Measurements from ENCODE around the gene UBAC2.
"Not testable (repeated sequence)": the region's sequence is repeated elsewhere in the genome, so short reads cannot be mapped to it uniquely, and the experiment has no call there.

The UBAC2 gene

DNA sequence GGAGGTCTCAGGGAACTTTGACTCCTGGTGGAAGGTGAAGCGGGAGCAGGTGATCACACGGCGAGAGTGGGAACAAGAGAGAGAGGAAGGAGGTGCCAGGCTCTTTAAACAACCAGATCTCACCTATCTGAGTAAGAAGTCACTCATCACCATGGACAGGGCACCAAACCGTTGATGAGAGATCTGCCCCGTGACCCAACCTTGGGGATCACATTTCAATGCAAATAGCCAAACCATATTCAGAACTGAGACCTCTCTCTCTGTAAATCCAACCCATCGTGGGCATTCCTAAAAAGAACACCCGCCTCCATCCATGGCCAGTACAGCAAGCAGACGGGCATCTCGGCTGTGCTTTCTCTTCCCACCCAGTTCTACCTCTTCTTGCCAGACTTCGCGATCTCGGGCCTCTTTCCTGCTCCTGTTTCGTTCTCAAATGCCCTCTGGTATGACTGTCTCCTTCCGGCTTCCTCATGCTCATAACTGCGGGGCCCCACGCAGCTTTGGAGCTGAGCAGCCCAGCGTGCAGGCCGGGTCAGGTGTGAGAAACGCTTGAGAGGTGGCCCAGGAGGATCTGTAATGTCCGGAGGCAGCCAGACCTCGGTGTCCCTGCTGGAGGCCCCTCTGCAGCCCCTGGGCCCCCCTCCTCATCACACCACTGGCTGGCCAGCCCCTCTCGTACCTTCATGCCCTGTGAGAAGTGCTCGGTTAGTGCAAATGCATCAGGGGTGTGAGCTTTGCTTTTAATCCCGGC lies 203.5 kb downstream of the UBAC2 start:
- DNase-seq = no peak

DNA sequence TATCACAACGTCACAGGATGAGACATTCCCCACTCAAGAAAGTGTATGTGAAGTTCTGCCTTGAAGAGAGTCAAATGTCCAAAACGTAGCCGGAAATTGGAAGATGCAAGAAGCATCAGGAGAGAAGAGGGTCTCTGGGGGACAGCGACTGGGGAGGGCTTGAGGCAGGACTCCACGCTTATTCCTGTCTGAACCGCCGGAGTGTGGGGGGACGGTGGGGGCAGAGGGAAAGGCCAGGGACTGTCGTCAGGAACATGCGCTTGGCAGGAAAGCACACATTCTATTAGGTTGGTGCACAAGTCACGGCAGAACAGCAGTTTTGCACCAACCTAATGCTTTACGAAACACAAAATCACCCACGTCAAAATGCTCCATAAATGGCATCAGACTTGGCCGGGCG lies 205.3 kb downstream of the UBAC2 start:
- no peak for DNase-seq

DNA sequence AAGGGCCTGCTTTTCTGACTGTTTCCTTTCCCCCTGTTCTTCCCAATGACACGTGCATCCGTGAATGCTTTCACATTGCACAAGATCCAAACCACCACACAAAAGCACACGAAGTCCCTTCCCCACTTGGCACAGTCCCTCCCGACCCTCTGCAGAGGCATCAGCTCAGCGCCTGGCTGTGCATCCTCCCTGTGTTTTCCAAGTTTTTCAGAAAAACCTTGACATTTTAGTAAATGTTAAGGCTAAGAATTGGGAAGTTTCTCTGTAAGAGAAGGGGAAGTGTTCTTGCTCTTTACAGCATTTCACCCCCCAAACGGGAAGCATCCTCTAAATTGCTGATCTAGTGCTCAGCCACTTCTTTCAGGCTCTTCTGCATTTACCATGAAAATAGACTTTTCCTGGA lies 206.1 kb downstream of the UBAC2 start:
- DNase-seq = no peak

DNA sequence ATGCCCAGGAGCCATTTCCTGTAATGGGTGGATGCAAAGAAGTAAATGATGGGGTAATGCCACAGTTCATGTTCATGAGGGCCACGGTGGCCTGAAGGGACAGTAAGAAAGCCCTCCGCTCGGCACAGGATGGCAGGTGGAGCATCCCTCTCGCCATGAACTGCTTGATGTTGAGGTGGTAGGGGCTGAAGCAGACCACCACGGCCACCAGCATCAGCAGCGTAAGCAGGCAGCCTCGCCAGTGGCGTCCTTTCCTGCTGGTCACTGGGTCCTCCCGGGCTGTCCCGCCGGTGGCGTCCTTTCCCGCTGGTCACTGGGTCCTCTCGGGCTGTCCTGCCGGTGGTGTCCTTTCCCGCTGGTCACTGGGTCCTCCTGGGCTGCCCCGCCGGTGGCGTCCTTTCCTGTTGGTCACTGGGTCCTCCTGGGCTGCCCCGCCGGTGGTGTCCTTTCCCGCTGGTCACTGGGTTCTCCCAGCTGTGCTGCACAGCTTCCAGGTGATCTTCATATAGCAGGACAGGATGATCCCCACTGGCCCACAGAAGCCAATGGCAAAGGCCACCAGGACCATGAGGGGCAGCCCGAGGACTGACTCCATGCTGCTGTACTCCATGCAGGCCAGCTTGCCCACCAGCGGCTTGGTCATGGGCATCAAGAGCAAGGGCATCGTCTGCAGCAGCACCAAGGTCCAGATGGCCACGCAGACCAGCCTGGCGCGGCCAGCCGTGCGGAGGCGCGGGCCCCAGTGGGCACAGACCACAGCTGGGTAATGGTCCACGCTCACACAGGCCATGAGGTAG lies 207.4 kb downstream of the UBAC2 start:
- no peak for DNase-seq

DNA sequence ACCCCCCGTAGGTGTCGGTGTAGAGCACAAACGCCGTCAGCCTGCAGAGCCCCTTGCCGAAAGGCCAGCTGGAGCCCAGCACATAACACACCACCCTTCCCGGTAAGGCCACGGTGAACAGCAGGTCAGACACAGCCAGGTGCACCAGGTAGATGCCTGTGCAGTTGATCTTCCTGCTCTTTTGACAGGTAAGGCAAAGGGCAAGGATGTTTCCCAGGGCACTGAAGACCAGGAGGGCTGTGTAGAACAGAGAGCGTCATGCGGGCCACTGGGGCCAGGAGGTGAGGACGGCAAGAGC lies 208.0 kb downstream of the UBAC2 start:
- no peak for DNase-seq

DNA sequence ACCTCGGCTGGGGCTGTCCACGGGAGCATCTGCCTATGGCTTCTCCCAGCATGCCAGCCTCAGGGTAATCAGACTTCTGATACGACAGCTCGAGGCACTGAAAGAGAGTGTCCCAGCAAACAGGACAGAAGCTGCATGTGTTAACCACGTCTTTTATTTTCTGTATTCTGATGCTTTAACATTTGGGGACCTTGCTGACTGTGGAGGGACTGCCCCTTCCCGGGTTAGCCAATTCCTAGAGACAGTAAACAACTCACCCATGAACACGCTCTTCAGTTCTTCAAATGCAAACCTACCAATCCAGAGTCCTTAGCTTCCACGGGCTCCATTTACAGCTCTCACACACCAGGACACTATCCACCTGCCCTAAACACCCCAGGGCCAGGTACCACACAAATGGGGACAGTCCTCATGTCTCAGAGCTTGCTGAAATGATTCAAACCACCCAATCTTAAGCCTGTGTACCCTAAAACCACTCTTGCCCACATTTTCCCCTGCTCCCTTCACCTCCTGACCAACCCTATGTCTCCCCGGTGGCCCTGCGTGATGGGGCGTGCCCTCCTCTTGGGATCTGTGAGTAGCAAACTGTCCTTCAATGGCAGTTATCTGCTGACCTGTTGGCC lies 208.9 kb downstream of the UBAC2 start:
- not testable (repeated sequence) for DNase-seq

DNA sequence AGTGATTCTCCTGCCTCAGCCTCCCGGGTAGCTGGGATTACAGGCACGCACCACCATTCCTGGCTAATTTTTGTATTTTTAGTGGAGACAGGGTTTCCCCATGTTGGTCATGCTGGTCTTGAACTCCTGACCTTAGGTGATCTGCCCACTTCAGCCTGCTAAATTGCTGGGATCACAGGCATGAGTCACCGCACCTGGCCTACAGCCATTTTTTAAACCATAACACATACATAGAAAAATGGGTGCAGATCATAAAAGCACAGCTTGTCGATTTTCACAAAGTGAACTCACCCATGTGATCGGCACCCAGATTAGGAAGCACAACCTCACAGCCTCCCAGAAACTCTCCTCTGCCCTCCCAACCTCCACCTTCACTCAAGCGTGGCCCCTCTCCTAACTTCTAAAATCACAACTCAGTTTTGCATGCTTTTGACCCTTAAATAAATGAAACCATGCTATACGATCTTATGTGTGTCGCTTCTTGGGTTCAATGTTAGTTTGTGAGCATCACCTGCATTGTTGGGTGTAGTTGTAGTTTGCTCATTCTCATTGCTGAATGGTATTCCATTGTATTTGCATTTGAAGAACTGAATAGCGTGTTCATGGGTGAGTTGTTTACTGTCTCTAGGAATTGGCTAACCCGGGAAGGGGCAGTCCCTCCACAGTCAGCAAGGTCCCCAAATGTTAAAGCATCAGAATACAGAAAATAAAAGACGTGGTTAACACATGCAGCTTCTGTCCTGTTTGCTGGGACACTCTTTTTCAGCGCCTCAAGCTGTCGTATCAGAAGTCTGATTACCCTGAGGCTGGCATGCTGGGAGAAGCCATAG lies 210.2 kb downstream of the UBAC2 start:
- not testable (repeated sequence) for DNase-seq

DNA sequence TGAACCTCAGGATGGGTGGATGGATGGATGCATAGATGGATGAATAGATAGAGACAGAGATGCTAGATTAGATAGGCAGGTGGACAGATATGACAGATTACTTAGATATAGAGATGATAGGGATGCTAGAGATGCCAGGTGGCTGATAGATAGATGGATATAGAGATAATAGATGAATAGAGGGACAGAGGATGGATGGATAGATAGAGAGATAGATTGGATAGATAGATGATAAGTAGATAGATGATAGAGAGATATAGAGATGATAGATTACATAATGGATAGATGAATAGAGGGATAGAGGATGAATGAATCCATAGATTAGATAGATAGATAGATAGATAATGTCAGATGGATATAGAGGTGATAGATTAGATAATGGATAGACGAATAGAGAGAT lies 212.2 kb downstream of the UBAC2 start:
- no peak for DNase-seq

DNA sequence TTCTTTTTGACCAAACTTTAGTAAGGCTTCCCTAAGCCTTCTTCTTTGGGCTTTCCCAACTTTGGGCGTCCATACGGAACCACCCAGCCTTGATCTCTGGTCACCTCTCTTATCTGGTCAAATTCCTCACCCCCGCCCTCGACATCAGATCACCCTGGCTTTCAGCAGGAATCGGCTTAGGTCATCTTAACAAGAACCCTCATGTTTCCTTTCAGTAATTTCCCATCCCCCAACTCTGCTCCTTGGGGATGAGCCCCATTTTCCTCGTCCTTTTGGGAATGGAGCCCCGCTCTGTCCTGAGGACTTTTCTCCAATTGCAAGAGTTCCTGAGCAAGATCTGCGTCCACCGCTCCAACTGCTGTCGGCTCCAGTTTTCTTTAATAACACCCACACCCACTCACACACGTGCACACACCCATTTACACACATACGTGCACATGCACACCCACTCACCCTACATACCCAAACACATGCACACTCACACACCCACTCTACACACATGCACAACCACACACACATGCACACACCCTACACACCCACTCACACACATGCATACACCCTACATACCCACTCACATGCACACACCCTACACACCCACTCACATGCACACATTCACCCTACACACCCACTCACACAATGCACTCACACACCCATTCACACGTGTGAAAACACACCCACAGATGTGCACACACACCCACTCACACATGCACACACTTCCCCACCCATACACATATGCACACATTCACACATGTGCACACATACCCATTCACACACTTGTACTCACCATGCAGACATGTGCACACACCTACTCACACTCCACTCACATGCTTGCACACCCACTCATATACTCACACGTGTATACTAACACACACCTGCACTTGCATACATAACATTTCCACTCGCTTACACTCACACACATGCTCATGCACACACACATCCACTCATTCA lies 213.7 kb downstream of the UBAC2 start:
- no peak for DNase-seq

DNA sequence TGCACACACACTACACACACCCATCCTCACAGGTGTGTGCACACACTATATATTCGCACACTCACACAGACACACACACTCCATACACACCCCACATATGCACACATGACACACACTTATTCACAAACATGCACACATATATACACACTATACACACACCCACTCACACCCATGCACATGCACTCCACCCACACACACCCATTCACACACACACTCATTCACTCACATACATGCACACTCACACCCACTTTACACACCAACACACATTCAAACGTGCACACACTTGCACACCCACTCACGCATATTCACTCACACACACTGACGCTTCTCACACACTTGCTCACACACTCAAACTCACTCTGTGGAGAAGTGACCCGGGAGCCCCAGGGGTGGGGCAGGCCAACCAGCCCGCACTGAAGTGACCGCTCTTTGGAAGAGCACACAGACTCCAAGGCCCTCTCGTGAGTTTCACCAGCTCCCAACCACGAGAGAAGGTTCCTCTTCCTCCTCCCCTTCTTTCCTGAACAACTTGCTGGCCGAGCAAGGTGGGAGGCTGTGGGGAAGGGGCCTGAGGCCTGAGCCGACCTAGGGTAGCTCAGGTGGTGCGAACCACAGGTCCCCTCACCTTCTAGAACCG lies 214.5 kb downstream of the UBAC2 start:
- DNase-seq = no peak

DNA sequence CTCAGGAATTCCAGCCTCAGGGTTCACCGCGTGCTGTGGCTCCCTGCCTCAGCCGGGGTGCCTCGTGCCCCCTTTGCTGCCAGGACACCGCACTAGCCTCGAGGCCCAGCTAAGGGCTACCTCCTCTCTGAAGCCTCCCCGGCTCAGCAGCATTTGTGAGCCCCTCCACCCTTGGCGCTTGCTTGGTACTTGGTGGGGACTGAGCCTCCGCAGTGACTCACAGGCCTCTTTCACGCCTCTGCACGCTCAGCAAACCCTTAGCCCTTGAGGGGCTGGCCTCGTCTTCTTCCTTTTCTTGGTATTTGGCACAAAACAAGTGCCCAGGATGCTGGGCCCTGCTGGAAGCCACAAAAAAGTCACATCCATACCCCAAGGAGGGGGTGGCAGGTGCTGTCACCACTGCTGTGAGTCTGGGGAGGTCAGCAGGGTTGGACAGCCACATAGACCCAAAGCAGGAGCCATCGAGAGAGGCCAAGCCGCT lies 215.2 kb downstream of the UBAC2 start:
- no peak for DNase-seq

DNA sequence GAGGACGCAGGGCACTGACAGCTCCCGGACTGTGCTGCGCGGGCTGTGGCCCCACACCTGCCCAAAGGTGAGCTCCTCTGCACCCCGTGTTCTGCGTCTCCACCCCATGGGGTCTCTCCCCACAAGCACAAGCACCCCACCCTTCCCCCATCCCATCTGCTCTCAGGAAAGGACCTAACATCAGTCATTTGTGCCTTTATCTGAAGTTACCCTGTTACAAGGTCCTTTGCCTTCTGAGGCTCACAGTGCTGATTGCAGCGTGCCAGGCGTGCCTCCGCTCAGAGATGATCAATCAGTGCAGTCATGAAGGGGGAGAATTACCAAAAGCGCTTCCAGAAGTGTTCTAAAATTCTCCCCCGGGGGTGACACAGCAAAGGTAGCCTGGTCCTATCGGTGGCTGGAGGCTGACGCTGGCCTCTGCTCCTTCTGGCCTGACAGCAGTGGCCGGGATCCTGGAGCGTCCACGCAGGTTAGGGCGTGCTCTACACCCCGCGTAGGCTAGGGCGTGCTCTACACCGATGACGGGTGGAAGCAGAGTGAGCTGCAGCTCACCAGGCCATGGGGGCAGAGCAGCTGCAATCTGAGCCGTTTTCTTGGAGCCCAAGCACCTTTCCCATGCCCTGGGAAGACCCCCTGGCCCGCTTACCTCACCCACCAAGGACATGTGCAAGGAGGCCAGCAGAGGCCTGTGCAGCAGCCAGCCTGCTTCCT lies 215.9 kb downstream of the UBAC2 start:
- DNase-seq = no peak

DNA sequence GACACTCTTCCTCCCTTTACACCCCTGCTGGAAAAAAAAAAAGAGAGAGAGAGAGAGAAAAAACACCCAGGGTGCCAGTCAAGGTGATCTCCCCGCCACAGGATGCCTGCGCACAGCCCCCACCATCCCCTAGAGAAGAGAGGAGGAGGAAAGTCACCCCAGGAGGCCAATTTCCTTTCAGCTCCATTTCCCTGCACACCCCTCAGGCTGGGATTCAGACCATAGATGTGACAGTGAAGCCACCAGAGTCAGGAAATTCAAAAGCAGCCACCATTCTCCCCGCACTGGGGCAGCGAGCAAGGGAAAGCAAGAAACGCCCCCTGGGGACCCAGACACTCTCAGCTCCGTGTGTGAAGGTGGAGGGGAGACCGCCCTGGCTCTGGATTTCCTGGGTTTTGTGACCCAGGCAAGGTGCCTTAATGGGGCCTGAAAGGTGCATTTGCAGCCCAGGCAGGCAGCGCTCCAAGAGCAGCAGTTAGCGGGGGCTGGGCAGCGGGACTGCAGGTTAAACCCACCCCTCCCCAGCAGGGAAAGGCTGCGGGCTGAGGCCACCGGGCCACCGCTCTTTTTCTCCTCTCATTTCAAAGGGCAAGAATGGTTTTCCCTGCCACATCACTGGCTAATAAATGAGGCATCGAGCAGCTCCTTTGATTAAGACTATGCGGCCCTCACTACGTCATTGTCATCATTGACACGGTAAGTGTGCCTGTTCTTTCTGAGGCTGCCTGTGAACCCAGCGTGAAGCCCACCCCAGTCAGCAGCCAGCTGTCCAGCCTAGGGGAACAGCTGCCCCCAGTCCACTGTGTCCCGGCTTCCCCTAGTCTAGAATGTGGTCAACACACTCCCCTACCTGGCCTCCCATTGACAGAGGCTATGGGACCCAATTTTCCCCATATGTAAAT lies 216.8 kb downstream of the UBAC2 start:
- DNase-seq = no peak

DNA sequence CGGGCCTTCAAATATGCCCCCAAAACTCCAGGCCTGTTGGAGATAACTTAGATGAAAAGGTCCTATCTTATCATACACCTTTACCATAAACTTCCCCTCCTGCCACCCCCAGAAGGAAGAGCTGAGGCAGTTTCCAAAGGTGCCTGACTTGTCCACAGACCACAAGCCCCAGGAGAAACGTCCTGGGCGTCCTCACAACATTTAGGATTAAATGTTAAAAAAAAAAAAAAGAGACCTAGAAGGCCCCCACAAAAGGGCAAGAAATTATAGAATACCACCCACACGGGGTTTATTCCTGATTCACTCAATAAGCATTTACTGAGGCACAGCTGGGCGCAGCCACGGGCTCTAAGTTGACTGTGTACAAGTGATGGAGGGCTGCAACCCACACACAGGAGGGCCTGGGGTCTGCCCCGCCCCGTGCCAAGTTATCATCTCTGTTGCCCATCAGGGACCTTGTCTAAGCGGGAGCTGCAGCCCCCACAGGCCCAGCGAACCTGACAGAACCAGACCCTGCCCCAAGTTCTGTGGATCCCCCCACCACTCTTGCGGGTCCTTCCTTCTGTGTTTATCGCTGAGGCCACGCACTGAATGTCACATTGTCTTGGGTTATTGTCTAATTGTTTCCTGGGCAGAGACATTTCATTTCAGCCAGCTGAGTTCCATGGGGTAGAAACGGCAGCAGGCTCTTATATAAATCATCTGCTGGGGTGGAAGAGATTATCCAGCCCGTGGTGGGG lies 217.6 kb downstream of the UBAC2 start:
- no peak for DNase-seq

DNA sequence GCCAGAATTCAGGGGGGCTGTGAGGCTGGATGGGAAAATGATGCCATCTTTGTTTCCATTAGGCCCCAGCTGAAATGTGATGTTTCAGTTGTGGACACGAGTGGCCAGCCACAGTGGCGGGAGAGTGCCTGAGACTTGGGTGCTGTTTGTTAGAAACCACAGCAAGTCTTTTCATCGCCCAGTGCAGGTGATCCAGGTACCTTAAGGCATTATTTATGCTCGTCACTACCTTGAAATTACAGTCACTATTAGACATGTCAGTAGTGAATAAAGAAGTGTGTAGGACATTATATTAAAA lies 218.1 kb downstream of the UBAC2 start:
- no peak for DNase-seq

DNA sequence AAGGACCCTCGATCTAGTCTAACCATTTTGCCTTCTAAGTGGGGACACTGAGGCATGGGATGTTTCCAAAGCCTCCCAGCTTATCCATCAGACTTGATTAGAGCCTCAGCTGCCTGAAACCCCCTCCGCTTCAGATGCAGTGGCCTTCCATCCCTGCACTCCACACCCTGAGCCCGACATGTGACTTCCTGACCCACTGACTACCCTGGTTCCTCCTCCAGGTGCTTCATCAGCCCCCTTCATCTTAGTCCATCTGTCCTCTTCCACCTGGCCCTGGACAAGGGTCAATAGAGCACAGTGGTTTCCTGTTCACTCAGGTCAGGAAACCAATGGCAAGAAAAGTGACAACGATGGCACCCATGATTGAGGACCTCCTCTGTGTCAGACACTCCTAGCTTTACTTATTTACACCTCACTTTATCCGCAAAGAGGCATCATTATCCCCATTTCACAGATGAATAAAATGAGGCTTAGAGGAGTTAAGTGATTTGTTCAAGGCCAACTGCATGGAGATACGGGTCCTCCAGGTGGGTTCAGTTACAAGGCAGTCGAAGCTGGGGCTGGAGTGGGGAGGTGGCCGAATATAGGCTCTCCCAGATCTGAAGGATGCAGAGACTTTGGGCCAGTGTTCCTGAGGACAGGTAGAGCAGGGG lies 219.1 kb downstream of the UBAC2 start:
- no peak for DNase-seq

DNA sequence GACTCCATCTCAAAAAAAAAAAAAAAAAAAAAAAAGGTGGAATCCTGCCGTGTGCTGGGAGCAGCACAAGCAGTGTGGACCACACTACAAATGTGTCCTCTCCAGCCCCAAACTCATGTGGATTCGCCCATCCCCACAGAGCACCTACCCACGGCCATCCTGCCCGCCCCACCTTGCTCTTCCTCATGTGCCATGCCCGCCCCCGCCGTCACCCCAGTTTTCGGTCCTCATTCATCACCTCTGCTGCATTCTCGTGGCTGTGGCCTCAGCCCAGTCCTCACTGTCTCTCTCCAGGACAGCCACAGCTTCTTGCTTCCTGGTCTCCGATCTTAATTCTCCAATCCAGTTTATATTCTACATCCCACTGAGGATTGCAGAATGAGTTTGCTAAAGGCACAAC lies 220.6 kb downstream of the UBAC2 start:
- no peak for DNase-seq

DNA sequence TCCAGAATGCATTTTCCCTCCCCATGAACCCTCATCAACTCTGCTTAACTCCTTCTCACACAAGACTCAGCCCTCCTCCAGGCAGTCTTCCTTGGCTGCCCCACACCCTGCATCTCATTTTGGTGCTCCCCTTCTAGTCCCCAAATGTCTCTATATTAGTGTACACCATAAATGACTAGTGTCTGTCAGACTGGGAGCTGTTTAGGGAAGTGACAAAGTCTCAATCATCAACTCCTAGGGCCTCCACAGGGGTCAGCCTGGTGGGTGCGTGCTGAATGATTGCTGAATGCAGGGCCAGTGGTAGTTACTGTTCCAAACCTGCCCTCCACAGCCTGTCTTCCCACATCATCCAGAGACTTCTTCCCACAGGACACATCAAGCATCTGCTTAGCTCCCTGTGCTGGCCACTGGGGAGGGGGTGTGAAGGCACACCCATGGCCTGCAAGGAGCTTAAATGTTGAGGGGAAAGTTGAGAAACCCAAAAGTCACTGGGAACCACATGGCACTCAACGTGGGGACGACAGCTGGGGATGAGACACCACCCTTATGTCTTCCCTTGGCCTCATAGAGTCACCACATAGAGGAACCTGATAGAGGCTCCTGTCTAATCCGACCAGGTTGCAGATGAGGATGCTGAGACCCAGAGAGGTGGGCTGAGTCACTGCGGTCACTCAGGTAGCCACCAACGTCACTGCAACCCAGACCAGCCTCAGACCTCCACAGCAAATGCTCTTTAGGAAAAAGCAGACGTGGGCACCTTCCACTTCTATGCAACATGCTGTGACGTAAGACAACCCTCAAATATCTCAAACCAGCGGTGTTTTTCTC lies 221.3 kb downstream of the UBAC2 start:
- DNase-seq = no peak

All from NCI-H1048 (cell line).